Astrocyte (in vitro differentiated cells and primary cell): ENCODE results near the gene OR2T10. TPM values are rescaled to one million over a fixed set of nuclear protein-coding genes. Genes with fewer than 3 reads are reported as not detected.
"Not testable (repeated sequence)": the region's sequence is repeated elsewhere in the genome, so short reads cannot be mapped to it uniquely, and the experiment has no call there.

ENCODE experiments used
- DNase-seq: peaks from one replicate; pipeline ENCODE4 v3.0.0-alpha.2; 2010; ENCODE audit warnings: low read depth
- FAIRE-seq: peaks from 2 replicates; lab custom pipeline; 2011; peaks lifted over from hg19 to GRCh38; lab: Jason Lieb, UNC
- H2AFZ ChIP-seq: 2 replicates; pipeline ENCODE4 v1.6.0; 2012; ENCODE audit warnings: low read depth, low read length, inconsistent platforms
- H3K27ac ChIP-seq: 2 replicates; pipeline ENCODE4 v1.5.1; 2011; ENCODE audit warnings: low read depth, low read length, inconsistent platforms
- H3K27me3 ChIP-seq: 2 replicates; pipeline ENCODE4 v1.6.0; 2011; ENCODE audit warnings: low read length, inconsistent platforms; ENCODE audit not compliant: insufficient read depth
- H3K36me3 ChIP-seq: 2 replicates; pipeline ENCODE4 v1.5.1; 2011; ENCODE audit warnings: low read length, inconsistent platforms; ENCODE audit not compliant: insufficient read depth
- H3K4me1 ChIP-seq: 2 replicates; pipeline ENCODE4 v1.5.1; 2011; ENCODE audit warnings: low read length, inconsistent platforms; ENCODE audit not compliant: insufficient read depth
- H3K4me2 ChIP-seq: 2 replicates; pipeline ENCODE4 v1.6.0; 2012; ENCODE audit warnings: low read length, inconsistent platforms
- H3K4me3 ChIP-seq: 2 replicates; pipeline ENCODE4 v1.5.1; 2011; ENCODE audit warnings: low read depth, mild to moderate bottlenecking, low read length, inconsistent platforms; ENCODE audit not compliant: insufficient read depth
- H3K79me2 ChIP-seq: 2 replicates; pipeline ENCODE4 v1.6.0; 2012; ENCODE audit warnings: mild to moderate bottlenecking, low read length, inconsistent platforms; ENCODE audit not compliant: insufficient read depth
- H3K9ac ChIP-seq: 2 replicates; pipeline ENCODE4 v1.6.0; 2012; ENCODE audit warnings: mild to moderate bottlenecking, low read length, inconsistent platforms
- H3K9me3 ChIP-seq: 2 replicates; pipeline ENCODE4 v1.5.1; 2012; ENCODE audit warnings: low read depth, mild to moderate bottlenecking, low read length, inconsistent platforms; ENCODE audit not compliant: insufficient read depth
- H4K20me1 ChIP-seq: 2 replicates; pipeline ENCODE4 v1.6.0; 2012; ENCODE audit warnings: low read length, inconsistent platforms; ENCODE audit not compliant: insufficient read depth
- H3K27ac Mint-ChIP-seq: one replicate; pipeline ENCODE4 v1.8.0; 2021; ENCODE audit warnings: mild to moderate bottlenecking, mixed read lengths; ENCODE audit not compliant: unreplicated experiment
- H3K27me3 Mint-ChIP-seq: one replicate; pipeline ENCODE4 v1.8.0; 2021; ENCODE audit warnings: low read depth, mixed read lengths; ENCODE audit not compliant: unreplicated experiment
- H3K36me3 Mint-ChIP-seq: one replicate; pipeline ENCODE4 v1.8.0; 2021; ENCODE audit warnings: low read depth, mixed read lengths; ENCODE audit not compliant: unreplicated experiment
- H3K4me1 Mint-ChIP-seq: one replicate; pipeline ENCODE4 v1.8.0; 2021; ENCODE audit warnings: low read depth, mixed read lengths; ENCODE audit not compliant: unreplicated experiment
- H3K4me3 Mint-ChIP-seq: one replicate; pipeline ENCODE4 v1.8.0; 2021; ENCODE audit warnings: mild to moderate bottlenecking, moderate library complexity, mixed read lengths; ENCODE audit not compliant: unreplicated experiment
- H3K9me3 Mint-ChIP-seq: one replicate; pipeline ENCODE4 v1.8.0; 2021; ENCODE audit warnings: mild to moderate bottlenecking, mixed read lengths; ENCODE audit not compliant: unreplicated experiment
- EZH2 ChIP-seq: IDR thresholded peaks from 2 replicates; pipeline ENCODE4 v1.6.1; 2012; ENCODE audit warnings: mild to moderate bottlenecking, low read length, inconsistent platforms; ENCODE audit not compliant: insufficient read depth
- total RNA-seq: library from RNA; stranded (reverse); gene quantifications from 2 replicates; pipeline ENCODE4 v1.2.1, GENCODE V29; 2021
- TF ChIP-seq, protein P1 (sequence below): IDR thresholded peaks from 2 replicates; pipeline ENCODE4 v1.5.1; 2011; ENCODE audit warnings: low read depth, mild to moderate bottlenecking, inconsistent platforms, low read length, moderate library complexity; ENCODE audit not compliant: insufficient read depth

The OR2T10 gene
- total RNA-seq, 1 donor from 2014 or later: not detected

DNA sequence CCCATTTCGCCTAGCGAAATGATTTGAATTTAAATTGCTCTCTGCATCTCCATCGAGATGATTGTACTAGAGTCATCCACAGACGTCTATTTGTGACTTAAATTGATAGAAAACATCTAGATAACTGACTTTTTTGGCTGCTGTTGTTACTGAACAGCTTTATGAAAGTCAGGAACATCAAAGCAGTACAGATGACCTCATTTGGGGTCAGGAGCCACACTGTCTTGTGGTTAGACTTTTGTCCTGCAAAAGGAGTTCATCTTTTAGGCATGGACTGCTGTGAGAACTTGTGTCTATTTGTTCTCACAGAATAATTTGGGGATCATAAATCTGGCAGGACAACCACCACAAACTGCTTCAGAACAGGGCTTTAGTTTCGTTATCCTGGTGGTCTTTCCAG lies 42.2 kb upstream of the OR2T10 start:
- not testable (repeated sequence) for H3K4me1 Mint-ChIP-seq, H3K27ac Mint-ChIP-seq, H3K27ac ChIP-seq, H3K27me3 Mint-ChIP-seq, H3K4me3 ChIP-seq, H2AFZ ChIP-seq, H3K9me3 Mint-ChIP-seq, H4K20me1 ChIP-seq, H3K36me3 ChIP-seq, H3K4me1 ChIP-seq, FAIRE-seq, H3K4me3 Mint-ChIP-seq, H3K36me3 Mint-ChIP-seq, H3K27me3 ChIP-seq, H3K4me2 ChIP-seq, H3K9me3 ChIP-seq, DNase-seq, H3K79me2 ChIP-seq, H3K9ac ChIP-seq

DNA sequence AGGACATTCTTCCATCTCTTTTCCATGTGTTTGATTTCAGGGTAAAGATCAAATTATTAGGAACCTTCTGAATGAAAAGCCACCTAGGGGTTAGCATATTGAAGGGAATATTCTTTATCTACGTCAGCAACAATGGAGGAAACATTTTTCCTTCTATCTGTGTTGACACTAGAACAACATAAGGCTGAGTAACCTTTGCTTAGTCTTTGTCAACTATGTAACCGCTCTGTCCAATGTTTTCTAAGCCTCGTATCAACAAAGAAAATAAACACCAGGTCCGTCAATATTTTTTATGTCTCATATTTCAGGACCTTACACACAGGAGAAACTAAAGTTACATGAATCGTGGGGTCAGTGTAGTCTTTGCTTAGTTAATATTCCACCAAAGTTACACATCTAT lies 39.1 kb upstream of the OR2T10 start:
- H3K9me3 Mint-ChIP-seq, H3K27me3 ChIP-seq, H3K9me3 ChIP-seq, H3K27ac ChIP-seq, H4K20me1 ChIP-seq, H2AFZ ChIP-seq, DNase-seq, H3K36me3 Mint-ChIP-seq, H3K4me1 Mint-ChIP-seq, H3K9ac ChIP-seq, H3K27ac Mint-ChIP-seq, H3K4me2 ChIP-seq, FAIRE-seq, H3K27me3 Mint-ChIP-seq, H3K4me1 ChIP-seq, H3K4me3 ChIP-seq, H3K79me2 ChIP-seq, H3K36me3 ChIP-seq, H3K4me3 Mint-ChIP-seq: not testable (repeated sequence)

- not testable (repeated sequence) for H3K9ac ChIP-seq, H3K4me3 Mint-ChIP-seq, H2AFZ ChIP-seq, DNase-seq, H3K4me1 ChIP-seq, FAIRE-seq, H3K4me3 ChIP-seq, H3K4me1 Mint-ChIP-seq, H3K27ac Mint-ChIP-seq, H3K9me3 ChIP-seq, H3K36me3 Mint-ChIP-seq, H3K9me3 Mint-ChIP-seq, H3K27ac ChIP-seq, H3K36me3 ChIP-seq, H3K27me3 ChIP-seq, H3K27me3 Mint-ChIP-seq, H3K4me2 ChIP-seq, H3K79me2 ChIP-seq, H4K20me1 ChIP-seq
These were observed 37.5 kb upstream of the OR2T10 start, which contains the start of gene OR2T11 for GRCh38 chr1:248634991-248635390. Gene OR2T11 (minus strand): TSS chr1:248635091. CDS start chr1:248627128, 7,963 bp downstream.

DNA sequence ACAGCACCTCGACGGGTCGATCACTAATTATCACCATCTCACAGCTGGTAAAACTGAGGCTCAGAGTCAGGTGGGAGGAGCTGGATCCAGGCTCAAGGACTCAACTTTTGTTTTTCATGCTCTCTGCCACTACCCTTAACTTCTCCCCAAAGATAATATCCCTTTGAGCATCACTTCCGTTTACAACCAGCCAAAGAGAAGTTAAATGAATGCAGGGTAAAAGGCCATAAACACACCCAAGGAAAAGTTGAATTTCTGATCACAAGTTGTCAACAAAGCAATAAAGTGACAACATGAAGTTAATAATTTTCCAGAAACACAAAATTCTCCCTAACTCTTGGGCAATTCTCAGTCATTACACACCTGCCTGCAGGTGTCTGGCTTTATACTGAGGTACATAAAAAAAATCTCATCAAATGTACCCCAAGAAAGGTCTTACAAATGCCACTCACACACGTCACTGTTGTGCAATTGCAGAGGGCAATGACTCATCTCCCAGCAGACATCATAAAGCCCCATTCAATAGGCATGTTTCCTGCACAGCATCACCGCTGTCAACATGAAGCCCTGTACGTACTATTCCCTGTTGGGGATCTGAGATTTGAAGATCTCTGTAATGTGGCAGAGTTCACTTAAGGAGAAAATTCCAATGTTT lies 34.0 kb upstream of the OR2T10 start:
- H3K9me3 ChIP-seq: peaks cover 7% of the 10 kb centered on the region
- H3K79me2 ChIP-seq: no peaks in the 10 kb centered on the region

More for the DNA sequence above, 34.0 kb upstream of the OR2T10 start:
- H3K9me3 Mint-ChIP-seq: peaks cover 4% of the 10 kb centered on the region
- Histone ChIP-seq H3K4me2 (no peak overlapping the region), H3K9ac (no peak overlapping the region), H4K20me1 (no peaks in the 10 kb centered on the region), H3K4me3 (no peak overlapping the region), H3K36me3 (no peaks in the 10 kb centered on the region), H3K4me1 (no peaks in the 10 kb centered on the region), H2AFZ (no peak overlapping the region), H3K27me3 (no peaks in the 10 kb centered on the region), H3K27ac (no peak overlapping the region)
- H3K4me3 Mint-ChIP-seq: no peak overlapping the region
- TF ChIP-seq, protein P1, sequence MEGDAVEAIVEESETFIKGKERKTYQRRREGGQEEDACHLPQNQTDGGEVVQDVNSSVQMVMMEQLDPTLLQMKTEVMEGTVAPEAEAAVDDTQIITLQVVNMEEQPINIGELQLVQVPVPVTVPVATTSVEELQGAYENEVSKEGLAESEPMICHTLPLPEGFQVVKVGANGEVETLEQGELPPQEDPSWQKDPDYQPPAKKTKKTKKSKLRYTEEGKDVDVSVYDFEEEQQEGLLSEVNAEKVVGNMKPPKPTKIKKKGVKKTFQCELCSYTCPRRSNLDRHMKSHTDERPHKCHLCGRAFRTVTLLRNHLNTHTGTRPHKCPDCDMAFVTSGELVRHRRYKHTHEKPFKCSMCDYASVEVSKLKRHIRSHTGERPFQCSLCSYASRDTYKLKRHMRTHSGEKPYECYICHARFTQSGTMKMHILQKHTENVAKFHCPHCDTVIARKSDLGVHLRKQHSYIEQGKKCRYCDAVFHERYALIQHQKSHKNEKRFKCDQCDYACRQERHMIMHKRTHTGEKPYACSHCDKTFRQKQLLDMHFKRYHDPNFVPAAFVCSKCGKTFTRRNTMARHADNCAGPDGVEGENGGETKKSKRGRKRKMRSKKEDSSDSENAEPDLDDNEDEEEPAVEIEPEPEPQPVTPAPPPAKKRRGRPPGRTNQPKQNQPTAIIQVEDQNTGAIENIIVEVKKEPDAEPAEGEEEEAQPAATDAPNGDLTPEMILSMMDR: no peak
- no peak for TF ChIP-seq EZH2
- H3K4me1 Mint-ChIP-seq: no peaks in the 10 kb centered on the region
- H3K36me3 Mint-ChIP-seq: no peaks in the 10 kb centered on the region
- H3K27me3 Mint-ChIP-seq: no peaks in the 10 kb centered on the region
- FAIRE-seq (no peak), DNase-seq (no peak)
- no peak overlapping the region for H3K27ac Mint-ChIP-seq
